Testis (tissue), 2 donors: ENCODE measurements around the gene ARID1B.

Experiments used
- CTCF ChIP-seq, 3 experiments: fragments of 450-650 bp in 2 of 3; fragments of 200-600 bp in 1 of 3; sonication (generic) in 1 of 3; IDR thresholded peaks; one replicate each; pipeline ENCODE4 v1.5.1; 2016 to 2019; ENCODE audit warnings: antibody characterized with exemption in 3 of 3, mild to moderate bottlenecking in 2 of 3, moderate library complexity in 1 of 3
- POLR2A ChIP-seq: fragments of 450-650 bp; IDR thresholded peaks from one replicate; pipeline ENCODE4 v1.6.1; 2017; ENCODE audit warnings: antibody characterized with exemption, mild to moderate bottlenecking, moderate library complexity

- no peak for TF ChIP-seq POLR2A
- TF ChIP-seq CTCF (IDR thresholded peaks at IDR 0.05): no peak
Measured at GRCh38 chr6:156967852-156968251, 190.7 kb downstream of the ARID1B start.
